IMR-90 (cell line): ENCODE measurements around the gene CLEC4G. TPM values are rescaled to one million over a fixed set of nuclear protein-coding genes. Genes with fewer than 3 reads are reported as not detected.

Experiments used
- ATAC-seq: fragments of 200-7000 bp; cut with Tn5 transposase; 2 replicates; pipeline ENCODE4 v1.9.1; 2020; ENCODE audit warnings: low read depth, mild to moderate bottlenecking, moderate library complexity
- BruUV-seq: library from RNA; stranded (reverse); fragments of 400-500 nt; replicated peaks from 2 replicates; lab custom pipeline; 2021; lab: Mats Ljungman, UMichigan
- CTCF ChIA-PET: fragments of 300-600 bp; formaldehyde crosslinking; extraction: SDS; loops from one replicate; lab custom pipeline; 2021; ENCODE audit warnings: antibody characterized with exemption; lab: Yijun Ruan, JAX
- POLR2A ChIA-PET: fragments of 300-600 bp; sonication (Branson Sonifier 250); formaldehyde crosslinking; loops from one replicate; lab custom pipeline; 2022; ENCODE audit warnings: antibody characterized with exemption; ENCODE audit not compliant: unreplicated experiment; lab: Charles Lee
- DNase-seq: peaks from one replicate; pipeline ENCODE4 v3.0.0; 2013
- H2AFZ ChIP-seq: replicated peaks from 2 replicates; pipeline ENCODE3; 2013; ENCODE audit warnings: low read length, mild to moderate bottlenecking; ENCODE audit not compliant: poor library complexity
- H2AK5ac ChIP-seq: 2 replicates; pipeline ENCODE4 v1.6.1; 2013; ENCODE audit warnings: low read depth, low read length, inconsistent platforms
- H2AK9ac ChIP-seq: replicated peaks from 2 replicates; pipeline ENCODE3; 2013; ENCODE audit warnings: mild to moderate bottlenecking, low read depth, low read length, moderate library complexity; ENCODE audit not compliant: poor library complexity
- H2BK120ac ChIP-seq: 2 replicates; pipeline ENCODE4 v1.6.1; 2013; ENCODE audit warnings: low read depth, low read length, inconsistent platforms
- H2BK15ac ChIP-seq: 3 replicates; pipeline ENCODE4 v1.6.1; 2013; ENCODE audit warnings: low read depth, low read length, inconsistent platforms
- H2BK20ac ChIP-seq: 2 replicates; pipeline ENCODE4 v1.6.1; 2013; ENCODE audit warnings: low read depth, mild to moderate bottlenecking, inconsistent platforms, low read length, moderate library complexity
- H2BK5ac ChIP-seq: 2 replicates; pipeline ENCODE4 v1.6.1; 2013; ENCODE audit warnings: mild to moderate bottlenecking, low read depth, low read length, inconsistent platforms; ENCODE audit not compliant: poor library complexity, severe bottlenecking
- H3K14ac ChIP-seq: replicated peaks from 2 replicates; pipeline ENCODE4 v1.6.1; 2013; ENCODE audit warnings: low read depth, low read length, inconsistent platforms
- H3K18ac ChIP-seq: 2 replicates; pipeline ENCODE4 v1.6.1; 2013; ENCODE audit warnings: low read depth, low read length, control low read depth
- H3K23ac ChIP-seq: 2 replicates; pipeline ENCODE4 v1.6.1; 2013; ENCODE audit warnings: low read depth, low read length, inconsistent platforms
- H3K27ac ChIP-seq: 2 replicates; pipeline ENCODE4 v1.5.1; 2013; ENCODE audit warnings: mild to moderate bottlenecking, control low read depth, low read length; ENCODE audit not compliant: insufficient read depth
- H3K27me3 ChIP-seq: 2 replicates; pipeline ENCODE4 v1.6.1; 2013; ENCODE audit warnings: low read length; ENCODE audit not compliant: control insufficient read depth, insufficient read depth
- H3K36me3 ChIP-seq: 2 replicates; pipeline ENCODE4 v1.6.1; 2013; ENCODE audit warnings: low read length, mixed read lengths; ENCODE audit not compliant: control insufficient read depth, insufficient read depth
- H3K4ac ChIP-seq: 2 replicates; pipeline ENCODE4 v1.6.1; 2013; ENCODE audit warnings: low read depth, low read length, inconsistent platforms
- H3K4me1 ChIP-seq: 2 replicates; pipeline ENCODE4 v1.6.1; 2013; ENCODE audit warnings: low read length, mixed read lengths; ENCODE audit not compliant: control insufficient read depth, insufficient read depth
- H3K4me2 ChIP-seq: 2 replicates; pipeline ENCODE4 v1.6.1; 2013; ENCODE audit warnings: low read depth, mild to moderate bottlenecking, control low read depth, low read length, moderate library complexity
- H3K4me3 ChIP-seq: 2 replicates; pipeline ENCODE4 v1.5.1; 2013; ENCODE audit warnings: low read depth, mild to moderate bottlenecking, control low read depth, low read length, moderate library complexity; ENCODE audit not compliant: insufficient read depth
- H3K56ac ChIP-seq: 2 replicates; pipeline ENCODE4 v1.6.1; 2013; ENCODE audit warnings: low read length, inconsistent platforms; ENCODE audit not compliant: insufficient read depth; ENCODE audit errors: extremely low read depth
- H3K79me1 ChIP-seq, 2 experiments: 2 replicates each; pipeline ENCODE4 v1.6.1; 2013; ENCODE audit warnings: low read length in 2 of 2, inconsistent platforms in 1 of 2, low read depth in 1 of 2
- H3K9ac ChIP-seq: 2 replicates; pipeline ENCODE4 v1.6.1; 2013; ENCODE audit warnings: low read depth, low read length, control low read depth
- H3K9me1 ChIP-seq: 2 replicates; pipeline ENCODE4 v1.6.1; 2013; ENCODE audit warnings: low read length, inconsistent platforms; ENCODE audit not compliant: insufficient read depth
- H3K9me3 ChIP-seq: 2 replicates; pipeline ENCODE4 v1.6.1; 2013; ENCODE audit warnings: low read length; ENCODE audit not compliant: control insufficient read depth, insufficient read depth
- H4K20me1 ChIP-seq: 2 replicates; pipeline ENCODE4 v1.6.1; 2013; ENCODE audit warnings: low read length, inconsistent platforms; ENCODE audit not compliant: insufficient read depth
- H4K5ac ChIP-seq: 2 replicates; pipeline ENCODE4 v1.6.1; 2013; ENCODE audit warnings: mild to moderate bottlenecking, low read depth, low read length, control low read depth
- H4K8ac ChIP-seq, 2 experiments: 2 replicates each; pipeline ENCODE4 v1.6.1; 2013; ENCODE audit warnings: low read depth in 2 of 2, low read length in 2 of 2, control low read depth in 1 of 2, inconsistent platforms in 1 of 2
- H4K91ac ChIP-seq: 2 replicates; pipeline ENCODE4 v1.6.1; 2013; ENCODE audit warnings: low read depth, low read length, inconsistent platforms; ENCODE audit not compliant: insufficient read depth
- ELK1 ChIP-seq: fragments of 150-350 bp; IDR thresholded peaks from 2 replicates; pipeline ENCODE4 v1.6.1; 2016; ENCODE audit warnings: low read depth, mild to moderate bottlenecking, low read length, moderate library complexity, borderline replicate concordance
- FOS ChIP-seq: fragments of 150-350 bp; IDR thresholded peaks from 2 replicates; pipeline ENCODE4 v1.6.1; 2016; ENCODE audit warnings: low read depth, low read length
- MAFK ChIP-seq: IDR thresholded peaks from 2 replicates; pipeline ENCODE4 v1.6.1; 2012; ENCODE audit warnings: low read depth, low read length, improper control_type of control experiment
- MXI1 ChIP-seq: IDR thresholded peaks from 2 replicates; pipeline ENCODE4 v1.6.1; 2012; ENCODE audit warnings: low read depth, mild to moderate bottlenecking, low read length, moderate library complexity, borderline replicate concordance
- RCOR1 ChIP-seq: IDR thresholded peaks from 2 replicates; pipeline ENCODE4 v1.6.1; 2012; ENCODE audit warnings: mild to moderate bottlenecking, low read length, improper control_type of control experiment; ENCODE audit not compliant: insufficient replicate concordance
- RFX5 ChIP-seq: IDR thresholded peaks from 2 replicates; pipeline ENCODE4 v1.8.0; 2012; ENCODE audit warnings: low read depth, mild to moderate bottlenecking, low read length, moderate library complexity
- USF2 ChIP-seq: fragments of 150-350 bp; IDR thresholded peaks from 2 replicates; pipeline ENCODE4 v1.6.1; 2017; ENCODE audit warnings: mild to moderate bottlenecking, antibody characterized with exemption, low read length, low read depth
- WGBS, 2 experiments: methylation state at CpG; one replicate each; pipeline versions ENCODE4 v1.1.5 to v1.1.7; 2013; ENCODE audit warnings: missing lambda C conversion rate in 2 of 2; ENCODE audit not compliant: insufficient read length in 1 of 2; ENCODE audit errors: extremely low coverage in 2 of 2; 5-methylcytosine and 5-hydroxymethylcytosine counted together
- dilution Hi-C: fragments of 300-500 bp; cut with HindIII; formaldehyde crosslinking; loops from one replicate; pipeline ENCODE4 v1.14.3; 2018; ENCODE audit warnings: low sequenced_read_pairs; ENCODE audit not compliant: unreplicated experiment
- in situ Hi-C: fragments of 300-500 bp; cut with MboI; formaldehyde crosslinking; loops from 3 replicates; pipeline ENCODE4 v1.14.3; 2019; ENCODE audit warnings: low sequenced_read_pairs, inconsistent platforms, mixed read lengths
- intact Hi-C: fragments of 100-400 bp; cut with micrococcal nuclease; formaldehyde crosslinking; loops from 2 replicates; pipeline ENCODE4 v1.10.0; 2022
- polyA plus RNA-seq, 3 experiments: library from polyadenylated mRNA; depleted of rRNA; stranded (reverse); fragments of >200 nt; gene quantifications; 2 replicates each; pipeline ENCODE4 v1.2.3, GENCODE V29; 2012; ENCODE audit warnings: low replicate concordance in 1 of 3
- total RNA-seq: library from RNA; depleted of rRNA; stranded (reverse); fragments of >200 nt; gene quantifications from 2 replicates; pipeline ENCODE4 v1.2.3, GENCODE V29; 2012

Gene CLEC4G
- total and polyA plus RNA-seq, 2 of the 4 experiments (the other 2 are of a cell fraction) = not detected

- TF ChIP-seq MAFK (no peak), USF2 (no peak), MXI1 (no peak), RCOR1 (no peak), RFX5 (no peak), ELK1 (no peak), FOS (no peak)
- POLR2A ChIA-PET = no interaction called here
Observed at GRCh38 chr19:7690779-7691258, 41.1 kb downstream of the CLEC4G start.

More at GRCh38 chr19:7690779-7691258, 41.1 kb downstream of the CLEC4G start:
- intact Hi-C loops (no loop called here), dilution Hi-C loops (no loop called here), in situ Hi-C loops (no loop called here)
- H2AFZ ChIP-seq = no peak overlapping the region
- DNase-seq (no peak), ATAC-seq (no peak)
- H3K18ac ChIP-seq = no peak overlapping the region
- no peaks in the 10 kb centered on the region for H3K36me3 ChIP-seq
- no peak overlapping the region for H4K5ac ChIP-seq
- no peak overlapping the region for H2BK120ac ChIP-seq
- peaks cover 3% of the 10 kb centered on the region; the same call in 1 of the 2 replicates for H3K27me3 ChIP-seq
- no peak overlapping the region for H3K14ac ChIP-seq
- no TSS peak for BruUV-seq
- H3K79me1 ChIP-seq = no peaks in the 10 kb centered on the region
- H3K9ac ChIP-seq = no peak overlapping the region
- no peak overlapping the region for H3K27ac ChIP-seq
- no peak overlapping the region for H3K4me3 ChIP-seq
- no peak overlapping the region for H2BK15ac ChIP-seq
- H4K20me1 ChIP-seq = 0 out of 2 replicates have a peak, but pooled peaks cover 4% of the 10 kb centered on the region
- H2AK9ac ChIP-seq = no peak overlapping the region
- H3K4ac ChIP-seq = no peak overlapping the region
- H2BK5ac ChIP-seq = no peak overlapping the region
- H2BK20ac ChIP-seq = no peak overlapping the region
- no peak overlapping the region for H3K4me2 ChIP-seq
- peaks cover 2% of the 10 kb centered on the region; the same call in 1 of the 2 replicates for H3K9me3 ChIP-seq
- WGBS, 2 experiments = 78% methylated on average over 7 of the region's 8 CpGs; no CpG with 5 or more reads in 1 of the 2 experiments
- no peak overlapping the region for H3K23ac ChIP-seq
- H3K56ac ChIP-seq = no peak overlapping the region
- H2AK5ac ChIP-seq = no peak overlapping the region
- CTCF ChIA-PET = interaction anchor here (0.6 kb wide), 1 partner anchor 875 kb away, joined by 3 read pairs; no protein-coding TSS in a partner anchor
- no peaks in the 10 kb centered on the region for H3K4me1 ChIP-seq
- H3K9me1 ChIP-seq = no peaks in the 10 kb centered on the region
- no peak overlapping the region for H4K8ac ChIP-seq
- H4K91ac ChIP-seq = no peak overlapping the region
